ENCODE results near the gene ADAM22.
"Not testable (repeated sequence)": the region's sequence is repeated elsewhere in the genome, so short reads cannot be mapped to it uniquely, and the experiment has no call there.

The ADAM22 gene

DNA sequence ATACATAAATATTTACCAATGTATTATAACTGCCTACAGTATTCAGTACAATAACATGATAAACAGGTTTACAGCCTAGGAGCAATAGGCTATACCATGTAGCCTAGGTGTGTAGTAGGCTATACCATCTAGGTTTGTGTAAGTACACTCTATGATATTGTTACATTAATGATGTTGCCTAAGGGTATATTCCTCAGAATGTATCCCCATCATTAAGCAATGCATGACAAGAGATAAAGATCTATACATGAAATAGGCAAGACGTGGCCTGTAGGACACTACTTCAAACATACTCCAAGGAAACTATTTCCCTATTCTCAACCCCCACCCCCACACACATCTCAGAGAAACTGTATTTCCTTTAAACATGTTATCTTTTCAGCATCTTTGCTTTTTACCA, 15.3 kb upstream of the ADAM22 start:
- no peak for DNase-seq (ENCODE audit: low read depth)
- H3K4me3 ChIP-seq (replicated peaks; ENCODE audit: low read depth, low read length), result no peak overlapping the region
- TF ChIP-seq, protein P1, sequence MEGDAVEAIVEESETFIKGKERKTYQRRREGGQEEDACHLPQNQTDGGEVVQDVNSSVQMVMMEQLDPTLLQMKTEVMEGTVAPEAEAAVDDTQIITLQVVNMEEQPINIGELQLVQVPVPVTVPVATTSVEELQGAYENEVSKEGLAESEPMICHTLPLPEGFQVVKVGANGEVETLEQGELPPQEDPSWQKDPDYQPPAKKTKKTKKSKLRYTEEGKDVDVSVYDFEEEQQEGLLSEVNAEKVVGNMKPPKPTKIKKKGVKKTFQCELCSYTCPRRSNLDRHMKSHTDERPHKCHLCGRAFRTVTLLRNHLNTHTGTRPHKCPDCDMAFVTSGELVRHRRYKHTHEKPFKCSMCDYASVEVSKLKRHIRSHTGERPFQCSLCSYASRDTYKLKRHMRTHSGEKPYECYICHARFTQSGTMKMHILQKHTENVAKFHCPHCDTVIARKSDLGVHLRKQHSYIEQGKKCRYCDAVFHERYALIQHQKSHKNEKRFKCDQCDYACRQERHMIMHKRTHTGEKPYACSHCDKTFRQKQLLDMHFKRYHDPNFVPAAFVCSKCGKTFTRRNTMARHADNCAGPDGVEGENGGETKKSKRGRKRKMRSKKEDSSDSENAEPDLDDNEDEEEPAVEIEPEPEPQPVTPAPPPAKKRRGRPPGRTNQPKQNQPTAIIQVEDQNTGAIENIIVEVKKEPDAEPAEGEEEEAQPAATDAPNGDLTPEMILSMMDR (IDR thresholded peaks at IDR 0.05; ENCODE audit: low read length, missing control alignments), result no peak

DNA sequence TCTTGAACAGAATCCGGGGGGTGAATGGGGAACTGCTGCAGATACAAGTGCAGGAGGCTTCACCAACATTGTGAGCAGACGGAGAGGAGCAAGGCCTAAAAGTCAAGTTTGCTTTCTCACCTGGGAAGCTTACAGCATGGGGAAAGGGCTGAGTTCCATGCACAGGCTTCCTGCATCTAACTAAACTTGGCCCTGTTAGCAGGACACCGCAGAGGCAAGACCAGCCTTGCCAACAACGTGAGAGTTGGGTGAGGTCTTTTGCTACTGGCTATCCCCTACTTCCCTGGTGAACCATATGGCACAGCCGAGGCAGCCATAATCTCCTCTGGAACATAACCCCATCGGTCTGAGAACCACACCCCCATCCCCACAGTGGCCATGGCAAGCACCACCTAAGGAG, 14.2 kb upstream of the ADAM22 start:
- no peak for DNase-seq (ENCODE audit: low read depth)
- TF ChIP-seq, protein P1 (IDR thresholded peaks at IDR 0.05; ENCODE audit: low read length, missing control alignments), result no peak
- H3K4me3 ChIP-seq (replicated peaks; ENCODE audit: low read depth, low read length), result no peak overlapping the region

DNA sequence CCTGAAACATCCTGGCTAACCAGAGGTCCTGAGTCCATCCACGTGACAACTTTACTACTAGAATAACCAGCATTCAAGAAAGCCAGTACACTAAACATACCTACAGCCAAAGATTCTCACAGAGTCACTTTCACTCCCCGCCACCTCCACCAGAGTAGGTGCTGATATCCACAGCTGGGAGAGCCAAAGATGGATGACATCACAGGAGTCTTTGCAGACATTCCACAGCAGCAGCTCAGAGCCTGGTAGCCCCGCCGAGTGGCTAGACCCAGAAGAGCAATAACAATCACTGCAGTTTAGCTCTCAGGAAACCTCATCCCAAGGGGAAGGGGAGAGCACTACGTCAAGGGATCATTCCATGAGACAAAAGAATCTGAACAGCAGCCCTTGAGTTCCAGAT, 13.5 kb upstream of the ADAM22 start:
- TF ChIP-seq, protein P1 (IDR thresholded peaks at IDR 0.05; ENCODE audit: low read length, missing control alignments), result no peak
- H3K4me3 ChIP-seq (replicated peaks; ENCODE audit: low read depth, low read length), result no peak overlapping the region
- DNase-seq (ENCODE audit: low read depth), result peak; percentile 8

DNA sequence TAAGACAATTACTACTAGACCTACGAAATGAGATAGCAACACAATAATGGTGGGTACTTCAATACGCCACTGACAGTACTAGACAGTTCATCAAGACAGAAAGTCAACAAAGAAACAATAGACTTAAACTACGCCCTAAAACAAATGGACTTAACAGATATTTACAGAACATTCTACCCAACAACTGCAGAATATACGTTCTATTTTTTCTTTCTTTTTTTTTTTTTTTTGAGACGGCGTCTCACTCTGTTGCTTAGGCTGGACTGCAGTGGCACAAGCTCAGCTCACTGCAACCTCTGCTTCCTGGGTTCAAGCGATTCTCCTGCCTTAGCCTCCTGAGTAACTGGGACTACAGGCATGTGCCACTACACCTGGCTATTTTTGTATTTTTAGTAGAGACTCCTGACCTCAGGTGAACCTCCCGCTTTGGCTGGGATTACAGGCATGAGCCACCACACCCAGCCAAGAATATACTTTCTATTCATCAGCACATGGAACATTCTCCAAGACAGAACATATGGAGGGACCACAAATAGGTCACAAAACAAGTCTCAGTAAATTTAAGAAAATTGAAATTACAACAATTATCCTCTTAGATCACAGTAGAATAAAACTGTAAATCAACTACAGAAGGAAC, 11.2 kb upstream of the ADAM22 start:
- not testable (repeated sequence) for DNase-seq (ENCODE audit: low read depth); H3K4me3 ChIP-seq (replicated peaks; ENCODE audit: low read depth, low read length)

DNA sequence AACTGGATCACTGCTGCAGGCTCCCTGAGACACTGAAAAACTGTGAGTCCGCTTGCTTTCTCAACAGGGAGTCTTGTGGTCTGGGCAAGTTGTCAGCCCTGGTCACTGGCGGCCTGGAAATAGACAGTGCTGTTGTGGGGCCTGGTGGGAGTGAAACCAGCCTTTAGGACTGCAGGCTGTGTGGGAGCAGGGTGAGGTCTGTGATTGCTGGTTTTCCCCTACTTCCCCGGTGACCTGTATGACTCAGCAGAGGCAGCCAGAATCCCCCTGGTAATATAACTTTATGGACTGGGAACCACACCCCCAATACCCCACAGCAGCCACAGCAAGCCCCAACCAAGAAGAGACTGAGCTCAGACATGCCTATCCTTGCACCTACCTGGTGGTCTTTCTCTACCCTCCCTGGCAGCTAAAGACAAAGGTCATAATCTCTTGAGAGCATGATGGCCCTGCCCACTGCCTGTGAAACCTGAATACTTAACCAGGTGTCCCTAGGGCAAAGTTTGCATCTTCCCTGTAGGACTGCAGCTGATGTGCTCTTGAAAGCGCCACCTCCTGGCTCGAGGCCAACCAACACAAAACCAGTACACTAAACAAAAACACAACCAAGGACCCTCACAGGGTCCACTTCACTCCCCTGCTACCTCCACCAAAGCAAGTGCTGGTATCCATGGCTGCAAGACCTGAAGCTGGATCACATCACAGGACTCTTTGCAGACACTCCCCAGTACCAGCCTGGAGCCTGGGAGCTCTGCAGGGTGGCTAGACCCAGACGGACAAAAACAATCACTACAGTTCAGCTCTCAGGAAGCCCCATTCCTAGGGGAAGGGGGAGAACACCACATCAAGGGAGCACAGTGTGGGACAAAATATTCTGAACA, 7.2 kb upstream of the ADAM22 start:
- H3K4me3 ChIP-seq (replicated peaks; ENCODE audit: low read depth, low read length), result no peak overlapping the region
- peak; percentile 20 for DNase-seq (ENCODE audit: low read depth)
- TF ChIP-seq, protein P1 (IDR thresholded peaks at IDR 0.05; ENCODE audit: low read length, missing control alignments), result no peak

DNA sequence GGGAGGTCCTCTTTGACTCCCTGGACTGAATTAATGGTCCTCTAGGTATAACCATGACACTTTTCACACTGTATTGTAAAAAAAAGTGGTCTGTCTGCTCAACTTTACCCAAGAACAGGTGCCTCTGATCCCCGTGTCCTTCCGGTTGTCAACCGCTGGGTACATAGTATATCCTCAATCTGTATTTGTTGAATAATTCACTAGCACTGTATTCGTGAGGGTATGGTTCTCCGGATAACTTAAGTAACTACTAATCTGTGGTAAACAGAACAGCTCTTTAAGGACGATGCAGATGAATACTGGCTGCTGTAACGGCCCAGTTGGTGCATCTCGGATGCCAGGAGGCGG, 472 bp upstream of the ADAM22 start:
- TF ChIP-seq, protein P1 (IDR thresholded peaks at IDR 0.05; ENCODE audit: low read length, missing control alignments), result no peak
- peak overlapping the region; percentile 65 for H3K4me3 ChIP-seq (replicated peaks; ENCODE audit: low read depth, low read length)
- no peak for DNase-seq (ENCODE audit: low read depth)

DNA sequence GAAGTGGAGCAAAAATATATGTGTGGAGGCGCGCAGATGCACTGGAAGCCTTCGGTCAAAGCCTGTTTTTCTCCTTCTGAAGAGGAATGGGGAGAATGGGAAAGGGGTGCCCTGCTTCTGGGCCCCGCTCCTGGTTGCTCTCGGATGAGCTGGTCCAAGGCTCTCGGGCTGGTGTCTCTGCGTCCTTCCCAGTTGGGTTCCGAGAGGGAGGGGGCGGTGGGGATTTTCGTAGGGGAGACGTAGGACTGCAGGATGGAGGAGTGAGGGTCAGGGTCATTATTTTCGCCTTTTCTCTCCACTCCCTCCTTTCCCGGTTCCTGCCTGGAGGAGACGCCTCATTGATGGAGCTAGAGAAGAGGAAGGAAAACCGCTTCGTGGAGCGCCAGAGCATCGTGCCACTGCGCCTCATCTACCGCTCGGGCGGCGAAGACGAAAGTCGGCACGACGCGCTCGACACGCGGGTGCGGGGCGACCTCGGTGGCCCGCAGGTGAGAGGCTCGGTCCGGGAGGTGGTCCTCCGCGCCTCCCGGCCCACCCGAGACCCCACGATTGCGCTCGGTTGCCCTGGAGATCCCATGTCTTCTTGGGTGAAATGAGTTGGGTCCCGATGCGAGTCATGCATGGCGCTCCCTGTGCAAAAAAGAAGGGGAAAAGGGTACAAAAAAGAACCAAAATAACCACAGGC, 790 bp downstream of the ADAM22 start:
- TF ChIP-seq, protein P1 (IDR thresholded peaks at IDR 0.05; ENCODE audit: low read length, missing control alignments), result no peak
- H3K4me3 ChIP-seq (replicated peaks; ENCODE audit: low read depth, low read length), result peak overlapping the region; percentile 65
- peak; percentile 12 for DNase-seq (ENCODE audit: low read depth)
